GM12891 (cell line): ENCODE results near the gene RYR2.
"Not testable (repeated sequence)": the region's sequence is repeated elsewhere in the genome, so short reads cannot be mapped to it uniquely, and the experiment has no call there.

Source experiments
- DNase-seq: peaks from one replicate; pipeline ENCODE4 v3.0.0; 2011; ENCODE audit warnings: low spot score; ENCODE audit not compliant: insufficient read length
- FAIRE-seq: peaks from 2 replicates; lab custom pipeline; 2011; peaks lifted over from hg19 to GRCh38; lab: Jason Lieb, UNC
- PAX5 ChIP-seq: IDR thresholded peaks from 2 replicates; pipeline ENCODE4 v1.6.1; 2011; ENCODE audit warnings: low read length, moderate library complexity, mild to moderate bottlenecking; ENCODE audit not compliant: insufficient read depth, severe bottlenecking
- POLR2A ChIP-seq: IDR thresholded peaks from 2 replicates; pipeline ENCODE4 v1.6.1; 2011; ENCODE audit warnings: low read depth, low read length, control low read depth
- POLR2AphosphoS5 ChIP-seq: IDR thresholded peaks from 2 replicates; pipeline ENCODE4 v1.6.1; 2011; ENCODE audit warnings: low read depth, low read length, control low read depth
- POU2F2 ChIP-seq: IDR thresholded peaks from 2 replicates; pipeline ENCODE4 v1.6.1; 2011; ENCODE audit warnings: low read depth, mild to moderate bottlenecking, control low read depth, low read length, moderate library complexity
- SPI1 ChIP-seq: IDR thresholded peaks from 2 replicates; pipeline ENCODE4 v1.6.1; 2011; ENCODE audit warnings: low read depth, low read length, control low read depth
- TAF1 ChIP-seq: IDR thresholded peaks from 2 replicates; pipeline ENCODE4 v1.6.1; 2011; ENCODE audit warnings: low read depth, low read length, control low read depth

The RYR2 gene

GRCh38 chr1:237258871-237259270 lies 216.9 kb downstream of the RYR2 start:
- TF ChIP-seq POLR2A = no peak
- no peak for TF ChIP-seq PAX5
- TF ChIP-seq TAF1 = no peak
- no peak for TF ChIP-seq POLR2AphosphoS5
- TF ChIP-seq POU2F2 = no peak
- TF ChIP-seq SPI1 = no peak
- no peak for FAIRE-seq
- DNase-seq = no peak

- no peak for TF ChIP-seq SPI1
- TF ChIP-seq POU2F2 = no peak
- TF ChIP-seq POLR2AphosphoS5 = no peak
- TF ChIP-seq PAX5 = no peak
- no peak for TF ChIP-seq POLR2A
- no peak for TF ChIP-seq TAF1
- DNase-seq (no peak), FAIRE-seq (no peak)
Measured at GRCh38 chr1:237261198-237261597, 219.2 kb downstream of the RYR2 start.

- no peak for TF ChIP-seq SPI1
- TF ChIP-seq POLR2AphosphoS5 = no peak
- TF ChIP-seq PAX5 = no peak
- no peak for TF ChIP-seq POU2F2
- TF ChIP-seq TAF1 = no peak
- no peak for TF ChIP-seq POLR2A
- DNase-seq (no peak), FAIRE-seq (no peak)
Measured at GRCh38 chr1:237267743-237268142, 225.8 kb downstream of the RYR2 start.

GRCh38 chr1:237269938-237270337 lies 228.0 kb downstream of the RYR2 start:
- no peak for TF ChIP-seq POLR2A
- no peak for TF ChIP-seq SPI1
- no peak for TF ChIP-seq PAX5
- no peak for TF ChIP-seq POU2F2
- TF ChIP-seq TAF1 = no peak
- no peak for DNase-seq
- FAIRE-seq = no peak

GRCh38 chr1:237270353-237270752 lies 228.4 kb downstream of the RYR2 start:
- DNase-seq (no peak), FAIRE-seq (no peak)
- no peak for TF ChIP-seq SPI1
- TF ChIP-seq POLR2AphosphoS5 = no peak
- TF ChIP-seq POU2F2 = no peak
- TF ChIP-seq TAF1 = no peak
- TF ChIP-seq PAX5 = no peak
- no peak for TF ChIP-seq POLR2A

- not testable (repeated sequence) for FAIRE-seq, DNase-seq
Measured at GRCh38 chr1:237277994-237278393, 236.0 kb downstream of the RYR2 start.

- DNase-seq = no peak
- TF ChIP-seq POLR2AphosphoS5 = no peak
- TF ChIP-seq POLR2A = no peak
- TF ChIP-seq SPI1 = no peak
- no peak for TF ChIP-seq TAF1
- no peak for TF ChIP-seq POU2F2
- TF ChIP-seq PAX5 = no peak
- no peak for FAIRE-seq
Measured at GRCh38 chr1:237279629-237280028, 237.6 kb downstream of the RYR2 start.

- no peak for DNase-seq
- no peak for FAIRE-seq
- TF ChIP-seq POU2F2 (no peak), SPI1 (no peak), TAF1 (no peak), PAX5 (no peak), POLR2A (no peak), POLR2AphosphoS5 (no peak)
Measured at GRCh38 chr1:237281481-237281880, 239.5 kb downstream of the RYR2 start.

- TF ChIP-seq TAF1 (no peak), POLR2AphosphoS5 (no peak), POLR2A (no peak), POU2F2 (no peak), SPI1 (no peak), PAX5 (no peak)
- FAIRE-seq (no peak), DNase-seq (no peak)
Measured at GRCh38 chr1:237282208-237282783, 240.3 kb downstream of the RYR2 start.

- no peak for FAIRE-seq
- TF ChIP-seq POU2F2 (no peak), PAX5 (no peak), TAF1 (no peak), SPI1 (no peak), POLR2A (no peak), POLR2AphosphoS5 (no peak)
- DNase-seq = no peak
Measured at GRCh38 chr1:237287876-237288521, 246.0 kb downstream of the RYR2 start.
